GM23338 (cell line): ENCODE data around the gene PCSK4.

Source experiments
- EZH2 ChIP-seq: fragments of 200-600 bp; sonication (generic); IDR thresholded peaks from one replicate; pipeline ENCODE4 v1.8.0; 2017; ENCODE audit warnings: antibody characterized with exemption, mild to moderate bottlenecking, low read depth; ENCODE audit not compliant: unreplicated experiment
- JUNB ChIP-seq: IDR thresholded peaks from one replicate; pipeline ENCODE4 v1.6.1; 2016; ENCODE audit warnings: antibody characterized with exemption; ENCODE audit not compliant: unreplicated experiment
- POLR2AphosphoS5 ChIP-seq: IDR thresholded peaks from 2 replicates; pipeline ENCODE4 v1.6.1; 2016; ENCODE audit warnings: antibody characterized with exemption, low read depth
- TF ChIP-seq, protein P1 (sequence below), 2 experiments: fragments of 200-600 bp in 1 of 2; sonication (generic) in 1 of 2; conservative IDR thresholded peaks; 2 replicates each; pipeline versions ENCODE4 v1.5.1 to v1.6.1; 2016 to 2017; ENCODE audit warnings: antibody characterized with exemption in 2 of 2, low read depth in 2 of 2, mild to moderate bottlenecking in 2 of 2, moderate library complexity in 1 of 2
- TF ChIP-seq, protein P2 (sequence below): IDR thresholded peaks from one replicate; pipeline ENCODE4 v1.6.1; 2018; ENCODE audit warnings: antibody characterized with exemption; ENCODE audit not compliant: unreplicated experiment

DNA sequence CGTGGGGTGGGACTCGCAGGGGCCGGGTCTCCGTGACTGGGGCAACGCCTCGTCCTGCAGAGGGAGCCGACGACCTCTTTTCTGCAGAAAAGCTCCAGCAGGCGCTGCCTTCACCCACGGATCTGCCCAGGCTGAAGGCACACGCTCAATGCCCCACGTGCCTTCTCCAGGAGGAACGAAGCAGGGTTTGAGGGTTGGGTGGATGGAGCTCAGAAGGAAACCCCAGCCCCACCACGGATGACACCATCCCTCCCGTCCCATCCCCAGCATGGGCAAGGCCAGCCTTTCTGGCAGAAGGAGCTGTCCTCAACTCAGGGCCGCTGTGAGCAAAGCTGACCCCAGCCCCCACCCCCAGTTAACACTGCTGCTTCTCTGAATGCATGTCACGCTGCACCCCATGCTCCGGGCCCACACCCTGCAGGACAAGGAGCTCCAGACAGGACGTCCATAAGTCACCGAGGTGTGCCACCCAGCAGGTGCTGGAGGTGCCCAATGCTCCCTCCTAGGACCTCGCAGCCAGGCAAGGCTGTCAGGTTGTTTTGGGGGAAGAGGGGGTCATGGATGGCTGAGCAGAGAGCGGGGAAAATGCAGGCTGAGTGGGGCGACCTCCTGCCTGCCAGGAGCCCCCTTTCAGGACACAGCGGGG lies 18.5 kb downstream of the PCSK4 start:
- TF ChIP-seq, protein P1, sequence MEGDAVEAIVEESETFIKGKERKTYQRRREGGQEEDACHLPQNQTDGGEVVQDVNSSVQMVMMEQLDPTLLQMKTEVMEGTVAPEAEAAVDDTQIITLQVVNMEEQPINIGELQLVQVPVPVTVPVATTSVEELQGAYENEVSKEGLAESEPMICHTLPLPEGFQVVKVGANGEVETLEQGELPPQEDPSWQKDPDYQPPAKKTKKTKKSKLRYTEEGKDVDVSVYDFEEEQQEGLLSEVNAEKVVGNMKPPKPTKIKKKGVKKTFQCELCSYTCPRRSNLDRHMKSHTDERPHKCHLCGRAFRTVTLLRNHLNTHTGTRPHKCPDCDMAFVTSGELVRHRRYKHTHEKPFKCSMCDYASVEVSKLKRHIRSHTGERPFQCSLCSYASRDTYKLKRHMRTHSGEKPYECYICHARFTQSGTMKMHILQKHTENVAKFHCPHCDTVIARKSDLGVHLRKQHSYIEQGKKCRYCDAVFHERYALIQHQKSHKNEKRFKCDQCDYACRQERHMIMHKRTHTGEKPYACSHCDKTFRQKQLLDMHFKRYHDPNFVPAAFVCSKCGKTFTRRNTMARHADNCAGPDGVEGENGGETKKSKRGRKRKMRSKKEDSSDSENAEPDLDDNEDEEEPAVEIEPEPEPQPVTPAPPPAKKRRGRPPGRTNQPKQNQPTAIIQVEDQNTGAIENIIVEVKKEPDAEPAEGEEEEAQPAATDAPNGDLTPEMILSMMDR (conservative IDR thresholded peaks at IDR 0.05; ENCODE audit: low read depth in 2 of 2) = peak in 1 of 2 experiments; percentile 42; a peak in 2 of 4 replicates
- TF ChIP-seq, protein P2, sequence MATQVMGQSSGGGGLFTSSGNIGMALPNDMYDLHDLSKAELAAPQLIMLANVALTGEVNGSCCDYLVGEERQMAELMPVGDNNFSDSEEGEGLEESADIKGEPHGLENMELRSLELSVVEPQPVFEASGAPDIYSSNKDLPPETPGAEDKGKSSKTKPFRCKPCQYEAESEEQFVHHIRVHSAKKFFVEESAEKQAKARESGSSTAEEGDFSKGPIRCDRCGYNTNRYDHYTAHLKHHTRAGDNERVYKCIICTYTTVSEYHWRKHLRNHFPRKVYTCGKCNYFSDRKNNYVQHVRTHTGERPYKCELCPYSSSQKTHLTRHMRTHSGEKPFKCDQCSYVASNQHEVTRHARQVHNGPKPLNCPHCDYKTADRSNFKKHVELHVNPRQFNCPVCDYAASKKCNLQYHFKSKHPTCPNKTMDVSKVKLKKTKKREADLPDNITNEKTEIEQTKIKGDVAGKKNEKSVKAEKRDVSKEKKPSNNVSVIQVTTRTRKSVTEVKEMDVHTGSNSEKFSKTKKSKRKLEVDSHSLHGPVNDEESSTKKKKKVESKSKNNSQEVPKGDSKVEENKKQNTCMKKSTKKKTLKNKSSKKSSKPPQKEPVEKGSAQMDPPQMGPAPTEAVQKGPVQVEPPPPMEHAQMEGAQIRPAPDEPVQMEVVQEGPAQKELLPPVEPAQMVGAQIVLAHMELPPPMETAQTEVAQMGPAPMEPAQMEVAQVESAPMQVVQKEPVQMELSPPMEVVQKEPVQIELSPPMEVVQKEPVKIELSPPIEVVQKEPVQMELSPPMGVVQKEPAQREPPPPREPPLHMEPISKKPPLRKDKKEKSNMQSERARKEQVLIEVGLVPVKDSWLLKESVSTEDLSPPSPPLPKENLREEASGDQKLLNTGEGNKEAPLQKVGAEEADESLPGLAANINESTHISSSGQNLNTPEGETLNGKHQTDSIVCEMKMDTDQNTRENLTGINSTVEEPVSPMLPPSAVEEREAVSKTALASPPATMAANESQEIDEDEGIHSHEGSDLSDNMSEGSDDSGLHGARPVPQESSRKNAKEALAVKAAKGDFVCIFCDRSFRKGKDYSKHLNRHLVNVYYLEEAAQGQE = no peak
- TF ChIP-seq JUNB = no peak
- TF ChIP-seq POLR2AphosphoS5 = no peak
- TF ChIP-seq EZH2 = no peak
